ENCODE measurements around the gene CFAP65. TPM values are rescaled to one million over a fixed set of nuclear protein-coding genes. Genes with fewer than 3 reads are reported as not detected.

CFAP65 gene
- total and polyA plus RNA-seq, 9 of the 15 experiments (the other 6 are each of a cell fraction or from before 2014, with no cell fraction given) = not detected

GRCh38 chr2:218988650-218989049 lies 52.7 kb downstream of the CFAP65 start:
- no peaks in the 10 kb centered on the region for H3K36me3 ChIP-seq (ENCODE audit: control insufficient read depth, insufficient read depth, low read length)
- no peak overlapping the region for H3K9ac ChIP-seq (ENCODE audit: insufficient read depth in 1 of 2, low read depth in 2 of 2, low read length in 2 of 2)
- no peak for DNase-seq (ENCODE audit: extremely low read depth in 1 of 4, low spot score in 3 of 4)
- no peak for ATAC-seq
- H2AFZ ChIP-seq (ENCODE audit: low read depth, low read length) = no peak overlapping the region
- H3K27me3 ChIP-seq (ENCODE audit: control insufficient read depth in 2 of 2, insufficient read depth in 2 of 2, low read length in 2 of 2) = peaks cover 0 to 30% of the 10 kb centered on the region in 2 experiments; a peak in 2 of 5 replicates
- intact Hi-C loops (cut with micrococcal nuclease) = no loop called here
- no peaks in the 10 kb centered on the region for H3K79me2 ChIP-seq (ENCODE audit: control insufficient read depth, insufficient read depth, low read length)
- H4K20me1 ChIP-seq (replicated peaks; ENCODE audit: control insufficient read depth, insufficient read depth, low read length) = no peaks in the 10 kb centered on the region
- peaks cover 3 to 28% of the 10 kb centered on the region in 2 experiments; a peak in 2 of 5 replicates for H3K4me1 ChIP-seq (replicated peaks in 1 of 2; ENCODE audit: control insufficient read depth in 2 of 2, insufficient read depth in 2 of 2, low read length in 2 of 2)
- in situ Hi-C loops (cut with MboI) = no loop called here
- H3K27ac ChIP-seq (ENCODE audit: extremely low read depth, low read depth, low read length) = no peak overlapping the region
- CTCF ChIA-PET (ENCODE audit: low intra/inter-chr PET ratio) = no interaction called here
- no peak overlapping the region for H3K4me2 ChIP-seq (ENCODE audit: insufficient read depth, low read length)
- H3K4me3 ChIP-seq = no peak overlapping the region
- BruUV-seq (replicated peaks) = no TSS peak
- WGBS (ENCODE audit: insufficient coverage, low coverage, missing lambda C conversion rate) = 7% methylated on average over 2 of the region's 2 CpGs
- no peaks in the 10 kb centered on the region for H3K9me3 ChIP-seq (replicated peaks; ENCODE audit: control insufficient read depth, insufficient read depth, low read depth, low read length)
- POLR2A ChIA-PET = no interaction called here
- no peaks in the 10 kb centered on the region for H3K9me1 ChIP-seq (ENCODE audit: control insufficient read depth, insufficient read depth, low read length)
- no peak for FAIRE-seq
- TF ChIP-seq NCOR1 (IDR thresholded peaks at IDR 0.05) = no peak

- no peaks in the 10 kb centered on the region for H3K9me3 ChIP-seq (replicated peaks; ENCODE audit: control insufficient read depth, insufficient read depth, low read depth, low read length)
- WGBS (ENCODE audit: insufficient coverage, low coverage, missing lambda C conversion rate) = 0% methylated on average over 3 of the region's 3 CpGs
- peaks cover 3 to 24% of the 10 kb centered on the region in 2 experiments; a peak in 2 of 5 replicates for H3K4me1 ChIP-seq (replicated peaks in 1 of 2; ENCODE audit: control insufficient read depth in 2 of 2, insufficient read depth in 2 of 2, low read length in 2 of 2)
- no peak overlapping the region for H3K27ac ChIP-seq (ENCODE audit: extremely low read depth, low read depth, low read length)
- ChIA-PET CTCF (ENCODE audit: low intra/inter-chr PET ratio) (no interaction called here), POLR2A (interaction anchor here (0.7 kb wide), 1 partner anchor 231 kb away, joined by 5 read pairs; the partner anchor contains the start of gene ABCB6)
- no peaks in the 10 kb centered on the region for H4K20me1 ChIP-seq (replicated peaks; ENCODE audit: control insufficient read depth, insufficient read depth, low read length)
- H3K4me3 ChIP-seq = no peak overlapping the region
- H3K27me3 ChIP-seq (ENCODE audit: control insufficient read depth in 2 of 2, insufficient read depth in 2 of 2, low read length in 2 of 2) = peaks cover 0 to 30% of the 10 kb centered on the region in 2 experiments; a peak in 2 of 5 replicates
- H3K4me2 ChIP-seq (ENCODE audit: insufficient read depth, low read length) = no peak overlapping the region
- no peak for TF ChIP-seq PRDM10 (IDR thresholded peaks at IDR 0.05; ENCODE audit: partially characterized antibody)
- TF ChIP-seq NRF1 (conservative IDR thresholded peaks at IDR 0.05 in 1 of 2, IDR thresholded peaks at IDR 0.05 in 1 of 2) = no peak
- TF ChIP-seq JUNB (CRISPR knock-in tag; conservative IDR thresholded peaks at IDR 0.05) = no peak
- TF ChIP-seq NFE2L1 (tag; IDR thresholded peaks at IDR 0.05; ENCODE audit: borderline replicate concordance, low read depth) = no peak
- H2AFZ ChIP-seq (ENCODE audit: low read depth, low read length) = no peak overlapping the region
- intact Hi-C loops (cut with micrococcal nuclease) (no loop called here), in situ Hi-C loops (cut with MboI) (no loop called here)
- ATAC-seq = no peak
- BruUV-seq (replicated peaks) = no TSS peak
- H3K9ac ChIP-seq (ENCODE audit: insufficient read depth in 1 of 2, low read depth in 2 of 2, low read length in 2 of 2) = no peak overlapping the region
- DNase-seq (ENCODE audit: extremely low read depth in 1 of 4, low spot score in 3 of 4) = no peak
- H3K36me3 ChIP-seq (ENCODE audit: control insufficient read depth, insufficient read depth, low read length) = no peaks in the 10 kb centered on the region
- no peaks in the 10 kb centered on the region for H3K9me1 ChIP-seq (ENCODE audit: control insufficient read depth, insufficient read depth, low read length)
- no peak for FAIRE-seq
- H3K79me2 ChIP-seq (ENCODE audit: control insufficient read depth, insufficient read depth, low read length) = no peaks in the 10 kb centered on the region
These were observed 53.2 kb downstream of the CFAP65 start for GRCh38 chr2:218988164-218988563.

All from K562 (cell line).